NCI-H2107 treated with DMSO at 0.1 percent for 48 hours (cell line): ENCODE data around the gene TCF12.

ENCODE experiments used
- DNase-seq: peaks from one replicate; lab custom pipeline; 2025; ENCODE audit not compliant: unreplicated experiment; lab: John Stamatoyannopoulos, UW

The TCF12 gene

DNA sequence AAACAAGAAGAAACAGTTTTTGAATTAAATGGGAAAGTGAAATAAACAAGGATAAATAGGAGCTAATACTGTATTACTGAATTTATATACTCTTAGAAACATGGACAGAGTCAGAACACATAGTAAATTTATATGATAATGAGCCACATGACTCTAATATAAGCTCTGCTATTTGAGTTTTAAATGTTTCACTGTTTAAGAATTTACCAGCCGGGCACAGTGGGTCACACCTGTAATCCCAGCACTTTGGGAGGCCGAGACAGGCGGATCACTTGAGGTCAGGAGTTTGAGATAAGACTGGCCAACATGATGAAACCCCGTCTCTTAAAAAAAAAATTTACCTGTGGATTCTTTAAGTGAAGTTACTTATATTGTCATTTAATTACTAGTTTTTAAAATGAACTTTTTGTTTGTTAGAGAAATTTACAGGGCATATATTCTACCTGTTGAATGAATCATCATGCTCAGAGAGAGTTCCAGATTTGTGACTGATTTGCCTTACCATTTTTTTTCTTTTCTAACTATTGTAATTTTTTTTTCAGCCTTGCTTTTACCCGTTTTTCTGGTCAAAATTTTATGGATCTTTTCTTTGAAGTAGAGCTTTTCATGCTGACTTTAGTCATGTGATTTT is 125.7 kb downstream of the TCF12 start:
- DNase-seq: no peak

- no peak for DNase-seq
Observed at GRCh38 chr15:57044970-57045369, 126.5 kb downstream of the TCF12 start.

DNA sequence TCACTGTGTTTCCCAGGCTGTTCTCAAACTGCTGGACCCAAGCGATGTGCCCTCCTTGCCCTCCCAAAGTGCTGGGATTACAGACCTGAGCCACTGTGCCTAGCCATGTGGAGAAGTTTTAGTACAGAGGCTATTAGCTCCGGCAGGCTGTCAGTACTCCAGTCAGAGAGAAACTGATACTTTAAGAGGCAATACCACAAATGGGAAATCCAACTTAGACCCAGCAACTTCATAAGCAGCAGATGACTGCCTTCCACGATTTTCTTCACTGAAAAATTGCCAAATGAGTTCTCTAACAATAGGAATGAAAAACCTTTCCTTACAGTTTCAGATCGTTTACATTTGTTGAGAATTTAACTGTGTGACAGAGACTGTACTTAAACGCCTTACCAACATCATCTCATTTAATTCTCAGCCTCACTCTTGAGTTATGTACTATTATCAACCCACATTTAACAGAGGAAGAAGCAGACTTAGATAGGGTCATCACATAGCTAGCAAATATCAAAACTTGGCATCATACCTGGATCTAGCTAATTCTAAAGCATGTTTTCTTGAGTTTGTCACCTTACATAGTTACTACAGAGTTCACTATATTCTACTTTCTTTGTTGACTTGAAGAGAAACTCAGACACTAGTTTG is 127.4 kb downstream of the TCF12 start:
- DNase-seq: no peak

DNA sequence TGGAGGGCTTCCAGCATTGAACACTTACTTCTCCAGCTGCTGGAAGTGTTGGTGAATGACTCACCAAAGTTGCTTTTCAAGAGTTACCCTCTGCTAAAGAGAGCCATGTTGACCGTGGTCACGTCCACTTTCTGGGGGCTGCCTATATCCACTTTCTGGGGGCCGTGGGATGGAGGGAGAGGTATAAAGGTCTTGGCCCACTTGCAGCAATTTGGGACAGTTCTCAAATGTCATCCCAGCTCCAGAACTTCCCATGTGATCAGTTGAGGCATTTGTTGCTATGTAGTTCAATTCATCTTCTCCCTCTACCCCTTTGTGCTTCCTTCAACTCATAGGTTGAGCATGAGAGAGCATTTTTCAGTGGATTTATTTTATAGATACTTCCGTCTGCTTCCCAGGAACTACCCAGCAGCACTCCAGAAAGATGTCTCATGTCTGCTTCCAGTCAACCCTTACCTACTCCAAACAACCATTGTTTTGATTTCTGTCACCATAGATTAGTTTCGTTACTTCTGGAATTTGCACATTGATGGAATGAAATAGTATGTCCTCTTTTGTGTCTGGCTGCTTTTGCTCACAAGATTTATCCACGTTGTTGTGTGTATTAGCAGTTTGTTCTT is 130.6 kb downstream of the TCF12 start:
- DNase-seq: no peak

DNA sequence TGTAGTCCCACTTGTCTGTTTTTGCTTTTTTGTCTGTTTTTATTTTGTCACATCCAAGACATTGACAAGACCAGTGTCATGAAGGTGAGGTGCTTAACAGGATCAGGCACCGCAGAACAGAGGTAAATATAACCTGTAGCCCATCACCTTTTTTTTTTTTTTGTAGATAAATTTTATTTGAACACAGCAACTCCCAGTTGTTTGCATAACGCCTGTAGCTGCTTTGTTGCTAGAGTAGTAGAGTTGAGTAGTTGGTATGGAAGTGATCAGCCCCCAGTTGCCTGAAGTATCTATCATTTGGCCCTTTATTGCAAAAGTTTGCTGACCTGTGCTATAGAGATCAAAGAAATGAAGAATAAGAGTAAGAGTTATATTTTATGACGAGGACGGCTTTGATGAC is 135.0 kb downstream of the TCF12 start:
- no peak for DNase-seq

GRCh38 chr15:57054204-57054750 is 135.8 kb downstream of the TCF12 start:
- DNase-seq: no peak

GRCh38 chr15:57056357-57056756 is 137.9 kb downstream of the TCF12 start:
- no peak for DNase-seq

GRCh38 chr15:57057134-57057930 is 138.9 kb downstream of the TCF12 start:
- DNase-seq: no peak

DNA sequence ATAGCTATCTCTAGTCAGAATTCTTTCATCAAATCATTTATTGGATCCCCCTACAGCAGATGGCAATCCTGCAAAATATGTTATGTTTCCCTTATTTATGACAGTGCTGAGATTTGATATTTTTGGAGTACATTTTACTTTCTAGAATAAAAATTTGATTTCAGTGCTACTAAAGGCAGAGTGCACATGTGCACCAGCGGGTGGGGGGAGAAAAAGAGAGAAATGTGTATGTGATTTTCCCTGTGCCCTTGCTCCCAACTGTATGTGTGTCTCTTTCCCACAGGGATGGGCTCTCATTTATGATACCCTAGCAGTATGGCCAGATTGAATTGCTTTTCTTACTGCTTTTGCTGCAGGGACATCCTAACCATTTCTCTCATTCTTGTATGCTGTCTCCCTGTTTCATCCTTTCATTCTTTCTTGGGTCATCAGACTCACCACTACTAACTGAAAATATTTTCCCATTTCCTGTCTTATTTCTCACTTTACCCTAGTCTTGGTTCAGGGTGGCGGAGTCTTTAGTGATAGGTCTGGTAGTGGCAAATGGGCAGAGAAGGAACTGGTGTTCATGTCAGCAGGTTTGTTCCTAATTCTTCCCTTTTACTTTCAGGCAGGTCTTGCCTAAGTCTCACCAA is 140.7 kb downstream of the TCF12 start:
- no peak for DNase-seq

DNA sequence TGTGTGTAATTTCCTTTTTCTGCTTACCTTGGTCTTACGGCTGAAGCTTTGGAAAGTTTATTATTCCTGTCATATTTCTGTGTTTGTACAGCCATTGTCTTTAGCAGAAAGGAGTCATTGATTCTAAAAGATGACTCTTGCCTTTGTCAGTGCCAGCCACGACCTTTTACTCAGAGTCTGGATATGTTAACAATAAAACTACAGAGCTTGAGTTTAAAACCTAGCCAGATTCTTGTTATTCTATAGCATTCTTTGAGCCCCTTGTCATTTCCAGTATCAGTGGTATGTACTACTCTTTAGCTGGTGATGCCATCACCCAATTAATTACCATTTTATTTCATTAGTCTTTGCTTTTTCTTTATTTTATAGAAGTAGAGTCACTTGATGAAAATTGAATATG is 142.4 kb downstream of the TCF12 start:
- DNase-seq: no peak

- DNase-seq: no peak
Observed at GRCh38 chr15:57061281-57061680, 142.8 kb downstream of the TCF12 start.

- DNase-seq: no peak
Observed at GRCh38 chr15:57061696-57062095, 143.3 kb downstream of the TCF12 start.

- no peak for DNase-seq
Observed at GRCh38 chr15:57064033-57064432, 145.6 kb downstream of the TCF12 start.

GRCh38 chr15:57069423-57069822 is 151.0 kb downstream of the TCF12 start:
- DNase-seq: no peak

DNA sequence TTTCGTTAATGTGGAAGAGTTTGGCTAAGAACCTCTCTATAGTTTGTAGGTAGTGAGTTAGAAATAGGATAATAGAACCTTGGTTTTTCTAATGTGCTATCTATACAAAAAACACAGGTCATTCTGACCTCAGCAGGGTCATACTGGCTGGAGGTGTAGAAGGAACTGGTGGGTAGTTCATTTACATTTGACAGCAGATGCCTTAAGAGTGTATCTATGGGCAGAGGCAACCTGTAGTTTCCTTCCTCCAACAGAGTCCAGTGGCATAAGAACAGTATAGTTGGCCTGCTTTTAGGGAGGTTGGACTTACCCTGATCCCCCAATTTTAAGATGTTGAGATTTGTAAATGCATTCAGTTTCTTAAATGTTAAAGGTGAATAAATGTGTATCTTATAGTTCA is 152.2 kb downstream of the TCF12 start:
- DNase-seq: no peak

- DNase-seq: no peak
Observed at GRCh38 chr15:57079446-57079845, 161.0 kb downstream of the TCF12 start.

- no peak for DNase-seq
Observed at GRCh38 chr15:57079931-57080620, 161.6 kb downstream of the TCF12 start.

GRCh38 chr15:57082054-57082728 is 163.7 kb downstream of the TCF12 start:
- no peak for DNase-seq

DNA sequence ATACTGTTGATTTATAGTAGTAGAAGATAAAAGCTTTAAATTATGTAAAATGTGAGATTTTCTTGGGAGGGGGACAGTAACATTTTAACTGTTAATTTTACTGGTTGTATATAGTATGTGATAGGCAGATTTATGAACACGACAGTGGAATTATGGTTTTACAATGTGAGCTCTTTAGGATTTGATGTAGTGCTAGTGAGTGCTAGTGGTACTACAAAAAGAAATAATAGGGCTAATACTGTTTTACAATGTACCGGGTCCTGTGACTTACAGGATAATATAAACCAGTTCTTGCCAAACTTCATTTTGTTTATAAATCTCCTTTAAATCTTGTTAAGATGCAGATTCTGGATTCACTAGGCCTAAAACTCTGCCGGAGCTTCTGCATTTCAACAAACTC is 165.7 kb downstream of the TCF12 start:
- DNase-seq: no peak

GRCh38 chr15:57085267-57085666 is 166.8 kb downstream of the TCF12 start:
- no peak for DNase-seq
